Measurements from ENCODE around the gene CRYBG2.

CRYBG2 gene

GRCh38 chr1:26353976-26354820 lies at the start of gene CRYBG2:
TSS of gene CRYBG2 (minus strand) at chr1:26354130. CDS start at chr1:26346657, 7,473 bp downstream.
- no peak for DNase-seq (ENCODE audit: low spot score)
- in situ Hi-C loops (cut with MboI; ENCODE audit: low sequenced_read_pairs, unreplicated experiment): no loop called here
- TF ChIP-seq, protein P1, sequence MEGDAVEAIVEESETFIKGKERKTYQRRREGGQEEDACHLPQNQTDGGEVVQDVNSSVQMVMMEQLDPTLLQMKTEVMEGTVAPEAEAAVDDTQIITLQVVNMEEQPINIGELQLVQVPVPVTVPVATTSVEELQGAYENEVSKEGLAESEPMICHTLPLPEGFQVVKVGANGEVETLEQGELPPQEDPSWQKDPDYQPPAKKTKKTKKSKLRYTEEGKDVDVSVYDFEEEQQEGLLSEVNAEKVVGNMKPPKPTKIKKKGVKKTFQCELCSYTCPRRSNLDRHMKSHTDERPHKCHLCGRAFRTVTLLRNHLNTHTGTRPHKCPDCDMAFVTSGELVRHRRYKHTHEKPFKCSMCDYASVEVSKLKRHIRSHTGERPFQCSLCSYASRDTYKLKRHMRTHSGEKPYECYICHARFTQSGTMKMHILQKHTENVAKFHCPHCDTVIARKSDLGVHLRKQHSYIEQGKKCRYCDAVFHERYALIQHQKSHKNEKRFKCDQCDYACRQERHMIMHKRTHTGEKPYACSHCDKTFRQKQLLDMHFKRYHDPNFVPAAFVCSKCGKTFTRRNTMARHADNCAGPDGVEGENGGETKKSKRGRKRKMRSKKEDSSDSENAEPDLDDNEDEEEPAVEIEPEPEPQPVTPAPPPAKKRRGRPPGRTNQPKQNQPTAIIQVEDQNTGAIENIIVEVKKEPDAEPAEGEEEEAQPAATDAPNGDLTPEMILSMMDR (IDR thresholded peaks at IDR 0.05; ENCODE audit: borderline replicate concordance, control extremely low read depth, extremely low read depth, insufficient read depth, missing control alignments): no peak

GRCh38 chr1:26403656-26404055 lies 49.7 kb upstream of the CRYBG2 start:
- TF ChIP-seq, protein P1 (IDR thresholded peaks at IDR 0.05; ENCODE audit: borderline replicate concordance, control extremely low read depth, extremely low read depth, insufficient read depth, missing control alignments): no peak
- no peak for DNase-seq (ENCODE audit: low spot score)
- in situ Hi-C loops (cut with MboI; ENCODE audit: low sequenced_read_pairs, unreplicated experiment): no loop called here

- TF ChIP-seq, protein P1 (IDR thresholded peaks at IDR 0.05; ENCODE audit: borderline replicate concordance, control extremely low read depth, extremely low read depth, insufficient read depth, missing control alignments): no peak
- in situ Hi-C loops (cut with MboI; ENCODE audit: low sequenced_read_pairs, unreplicated experiment): no loop called here
- no peak for DNase-seq (ENCODE audit: low spot score)
Observed at GRCh38 chr1:26401891-26402290, 48.0 kb upstream of the CRYBG2 start.

- no peak for DNase-seq (ENCODE audit: low spot score)
- in situ Hi-C loops (cut with MboI; ENCODE audit: low sequenced_read_pairs, unreplicated experiment): no loop called here
- TF ChIP-seq, protein P1 (IDR thresholded peaks at IDR 0.05; ENCODE audit: borderline replicate concordance, control extremely low read depth, extremely low read depth, insufficient read depth, missing control alignments): no peak
Observed at GRCh38 chr1:26399034-26399433, 45.1 kb upstream of the CRYBG2 start.

- in situ Hi-C loops (cut with MboI; ENCODE audit: low sequenced_read_pairs, unreplicated experiment): no loop called here
- DNase-seq (ENCODE audit: low spot score): no peak
- TF ChIP-seq, protein P1 (IDR thresholded peaks at IDR 0.05; ENCODE audit: borderline replicate concordance, control extremely low read depth, extremely low read depth, insufficient read depth, missing control alignments): no peak
Observed at GRCh38 chr1:26395754-26396153, 41.8 kb upstream of the CRYBG2 start.

GRCh38 chr1:26391450-26391849 lies 37.5 kb upstream of the CRYBG2 start:
- in situ Hi-C loops (cut with MboI; ENCODE audit: low sequenced_read_pairs, unreplicated experiment): no loop called here
- DNase-seq (ENCODE audit: low spot score): peak; percentile 63
- TF ChIP-seq, protein P1 (IDR thresholded peaks at IDR 0.05; ENCODE audit: borderline replicate concordance, control extremely low read depth, extremely low read depth, insufficient read depth, missing control alignments): peak; percentile 35
